ENCODE results near the gene ERICH6.

Gene ERICH6

GRCh38 chr3:150723946-150724345 is 20.2 kb upstream of the ERICH6 start:
- Histone ChIP-seq H4K20me1 (ENCODE audit: insufficient read depth, low read length) (no peaks in the 10 kb centered on the region), H3K27ac (ENCODE audit: low read length) (no peak overlapping the region), H3K79me2 (ENCODE audit: low read length) (no peaks in the 10 kb centered on the region), H2AFZ (ENCODE audit: low read depth, low read length) (no peak overlapping the region), H3K4me3 (ENCODE audit: low read length) (no peak overlapping the region), H3K9me3 (ENCODE audit: insufficient read depth, low read length) (no peaks in the 10 kb centered on the region), H3K9ac (ENCODE audit: low read length) (no peak overlapping the region), H3K36me3 (replicated peaks; ENCODE audit: low read depth, low read length) (no peaks in the 10 kb centered on the region), H3K4me2 (ENCODE audit: low read length) (no peak overlapping the region), H3K27me3 (ENCODE audit: low read depth, low read length) (no peaks in the 10 kb centered on the region), H3K4me1 (ENCODE audit: low read length) (peaks cover 14% of the 10 kb centered on the region)
- TF ChIP-seq CTCF (IDR thresholded peaks at IDR 0.05; ENCODE audit: low read depth, low read length), result no peak
- no peak for TF ChIP-seq EZH2phosphoT487 (IDR thresholded peaks at IDR 0.05; ENCODE audit: low read depth)

- Histone ChIP-seq H3K4me3 (ENCODE audit: low read length) (no peak overlapping the region), H3K9me3 (ENCODE audit: insufficient read depth, low read length) (no peaks in the 10 kb centered on the region), H3K9ac (ENCODE audit: low read length) (no peak overlapping the region), H3K79me2 (ENCODE audit: low read length) (no peaks in the 10 kb centered on the region), H3K36me3 (replicated peaks; ENCODE audit: low read depth, low read length) (no peaks in the 10 kb centered on the region), H4K20me1 (ENCODE audit: insufficient read depth, low read length) (no peaks in the 10 kb centered on the region), H3K4me2 (ENCODE audit: low read length) (no peak overlapping the region), H2AFZ (ENCODE audit: low read depth, low read length) (no peak overlapping the region), H3K27ac (ENCODE audit: low read length) (no peak overlapping the region), H3K4me1 (ENCODE audit: low read length) (peaks cover 14% of the 10 kb centered on the region), H3K27me3 (ENCODE audit: low read depth, low read length) (no peaks in the 10 kb centered on the region)
- no peak for TF ChIP-seq EZH2phosphoT487 (IDR thresholded peaks at IDR 0.05; ENCODE audit: low read depth)
- TF ChIP-seq CTCF (IDR thresholded peaks at IDR 0.05; ENCODE audit: low read depth, low read length), result no peak
Measured at GRCh38 chr3:150722267-150722666, 18.5 kb upstream of the ERICH6 start.

- no peaks in the 10 kb centered on the region for H3K79me2 ChIP-seq (ENCODE audit: low read length)
- no peaks in the 10 kb centered on the region for H4K20me1 ChIP-seq (ENCODE audit: insufficient read depth, low read length)
- peak overlapping the region; percentile 63; the same call in 1 of the 2 replicates for H2AFZ ChIP-seq (ENCODE audit: low read depth, low read length)
- no peaks in the 10 kb centered on the region for H3K36me3 ChIP-seq (replicated peaks; ENCODE audit: low read depth, low read length)
- peak overlapping the region; percentile 37 for H3K4me2 ChIP-seq (ENCODE audit: low read length)
- H3K4me1 ChIP-seq (ENCODE audit: low read length), result peaks cover 14% of the 10 kb centered on the region
- TF ChIP-seq CTCF (IDR thresholded peaks at IDR 0.05; ENCODE audit: low read depth, low read length) (peak; percentile 88), EZH2phosphoT487 (IDR thresholded peaks at IDR 0.05; ENCODE audit: low read depth) (no peak)
- no peak overlapping the region for H3K27ac ChIP-seq (ENCODE audit: low read length)
- no peaks in the 10 kb centered on the region for H3K9me3 ChIP-seq (ENCODE audit: insufficient read depth, low read length)
- H3K27me3 ChIP-seq (ENCODE audit: low read depth, low read length), result no peaks in the 10 kb centered on the region
- H3K9ac ChIP-seq (ENCODE audit: low read length), result no peak overlapping the region
- H3K4me3 ChIP-seq (ENCODE audit: low read length), result peak overlapping the region; percentile 23; the same call in 1 of the 2 replicates
Measured at GRCh38 chr3:150721285-150722130, 17.8 kb upstream of the ERICH6 start.

- Histone ChIP-seq H3K36me3 (replicated peaks; ENCODE audit: low read depth, low read length) (no peaks in the 10 kb centered on the region), H3K9ac (ENCODE audit: low read length) (no peak overlapping the region), H3K4me3 (ENCODE audit: low read length) (0 out of 2 replicates have a peak overlapping the region, but pooled peaks have one; percentile 35), H4K20me1 (ENCODE audit: insufficient read depth, low read length) (no peaks in the 10 kb centered on the region), H3K27ac (ENCODE audit: low read length) (no peak overlapping the region), H3K4me2 (ENCODE audit: low read length) (peak overlapping the region; percentile 51), H3K4me1 (ENCODE audit: low read length) (peaks cover 14% of the 10 kb centered on the region), H3K27me3 (ENCODE audit: low read depth, low read length) (no peaks in the 10 kb centered on the region), H2AFZ (ENCODE audit: low read depth, low read length) (peak overlapping the region; percentile 82), H3K9me3 (ENCODE audit: insufficient read depth, low read length) (no peaks in the 10 kb centered on the region), H3K79me2 (ENCODE audit: low read length) (no peaks in the 10 kb centered on the region)
- no peak for TF ChIP-seq CTCF (IDR thresholded peaks at IDR 0.05; ENCODE audit: low read depth, low read length)
- no peak for TF ChIP-seq EZH2phosphoT487 (IDR thresholded peaks at IDR 0.05; ENCODE audit: low read depth)
Measured at GRCh38 chr3:150720444-150720843, 16.7 kb upstream of the ERICH6 start.

Data from OCI-LY3 (cell line).